Smooth muscle cell (in vitro differentiated cells): ENCODE data around the gene GOLT1A. TPM values are rescaled to one million over a fixed set of nuclear protein-coding genes. Genes with fewer than 3 reads are reported as not detected.
A peak's percentile ranks its signal among the peaks of the same experiment; 100 is the strongest.

Experiments used
- DNase-seq: peaks from one replicate; lab custom pipeline; 2025; ENCODE audit not compliant: unreplicated experiment; lab: John Stamatoyannopoulos, UW
- H2AFZ ChIP-seq: fragments of 200-600 bp; sonication (generic); 2 replicates; pipeline ENCODE4 v1.6.0; 2016; ENCODE audit warnings: antibody characterized with exemption, low read depth, mild to moderate bottlenecking
- H3F3A ChIP-seq: fragments of 200-600 bp; sonication (generic); 2 replicates; pipeline ENCODE4 v1.6.0; 2017; ENCODE audit warnings: antibody characterized with exemption, low read depth
- H3K27ac ChIP-seq: fragments of 200-600 bp; sonication (generic); 2 replicates; pipeline ENCODE4 v1.5.1; 2016; ENCODE audit warnings: low read depth, mild to moderate bottlenecking
- H3K27me3 ChIP-seq: fragments of 200-600 bp; sonication (generic); 2 replicates; pipeline ENCODE4 v1.6.1; 2016; ENCODE audit warnings: low read depth, mild to moderate bottlenecking
- H3K36me3 ChIP-seq: fragments of 200-600 bp; sonication (generic); 2 replicates; pipeline ENCODE4 v1.5.1; 2016; ENCODE audit warnings: low read depth
- H3K4me1 ChIP-seq: fragments of 200-600 bp; sonication (generic); 2 replicates; pipeline ENCODE4 v1.5.1; 2016; ENCODE audit warnings: low read depth
- H3K4me2 ChIP-seq: fragments of 200-600 bp; sonication (generic); 2 replicates; pipeline ENCODE4 v1.6.0; 2016; ENCODE audit warnings: mild to moderate bottlenecking
- H3K4me3 ChIP-seq: fragments of 200-600 bp; sonication (generic); 2 replicates; pipeline ENCODE4 v1.5.1; 2016; ENCODE audit warnings: mild to moderate bottlenecking
- H3K79me2 ChIP-seq: fragments of 200-600 bp; sonication (generic); 2 replicates; pipeline ENCODE4 v1.6.0; 2016; ENCODE audit warnings: low read depth, mild to moderate bottlenecking
- H3K9ac ChIP-seq: fragments of 200-600 bp; sonication (generic); 2 replicates; pipeline ENCODE4 v1.6.0; 2016; ENCODE audit warnings: low read depth
- H3K9me3 ChIP-seq: fragments of 200-600 bp; sonication (generic); replicated peaks from 2 replicates; pipeline ENCODE4 v1.5.1; 2016; ENCODE audit warnings: low read depth
- H4K20me1 ChIP-seq: fragments of 200-600 bp; sonication (generic); 2 replicates; pipeline ENCODE4 v1.6.0; 2016; ENCODE audit warnings: low read depth
- WGBS: methylation state at CpG from one replicate; pipeline ENCODE4 v1.1.7; 2016; ENCODE audit warnings: low lambda C conversion rate; 5-methylcytosine and 5-hydroxymethylcytosine counted together
- polyA plus RNA-seq: library from polyadenylated mRNA; unstranded; fragments of >200 nt; fragmentation: Nextera tagmentation; extraction: Ambion mirVana; gene quantifications from 2 replicates; pipeline ENCODE4 v1.2.1, GENCODE V29; 2016
- total RNA-seq: library from RNA; depleted of rRNA; stranded (reverse); fragments of >200 nt; gene quantifications from 2 replicates; pipeline ENCODE4 v1.2.3, GENCODE V29; 2014
- TF ChIP-seq, protein P1 (sequence below): fragments of 200-600 bp; sonication (generic); IDR thresholded peaks from 2 replicates; pipeline ENCODE4 v1.5.1; 2017; ENCODE audit warnings: borderline replicate concordance, mild to moderate bottlenecking, antibody characterized with exemption; ENCODE audit not compliant: insufficient read depth, poor library complexity, severe bottlenecking

The GOLT1A gene
- total and polyA plus RNA-seq, 2 experiments from 2014 or later: 0.54 TPM; not detected in 1

DNA sequence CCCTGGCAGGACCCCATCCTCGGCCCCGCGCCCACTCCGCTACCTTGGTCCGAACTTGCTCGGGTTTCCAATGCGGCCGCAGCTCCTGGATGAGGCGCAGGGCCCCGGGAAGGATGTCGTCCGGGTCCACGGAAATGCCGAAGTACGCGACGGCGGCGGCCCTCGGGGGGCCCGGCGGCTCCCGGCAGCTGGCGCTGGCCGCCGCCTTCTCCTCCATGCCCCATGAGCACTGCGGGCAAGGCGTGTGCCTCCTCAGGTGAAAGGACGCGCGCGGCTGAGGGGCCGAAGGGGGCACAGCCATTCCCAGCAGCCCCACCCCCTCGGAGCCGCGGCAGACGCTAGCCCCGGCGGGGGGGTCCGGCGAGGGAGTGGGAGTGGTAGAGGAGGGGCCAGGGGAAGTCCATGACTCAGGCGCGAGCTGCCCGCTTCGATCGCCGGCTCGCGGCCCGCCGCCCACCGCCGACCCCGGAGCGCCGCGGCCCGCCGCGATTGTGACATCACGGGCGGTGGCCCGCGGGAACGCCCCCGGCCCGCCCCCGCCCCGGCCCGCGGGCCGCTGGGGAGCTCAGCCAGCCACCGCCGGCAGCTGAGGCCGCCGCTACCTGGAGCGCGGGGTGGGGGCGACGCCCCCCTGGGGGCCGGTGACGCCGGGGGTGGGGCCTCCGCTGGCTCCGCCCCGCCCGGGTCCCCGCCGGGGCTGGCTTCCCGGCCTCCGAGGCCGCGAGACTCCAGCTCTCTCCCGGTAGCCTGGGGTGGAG, 62.1 kb downstream of the GOLT1A start, which contains the start of gene ETNK2:
Gene ETNK2 (minus strand): TSS at position 493 of the 758 bp plus-strand sequence. CDS start 192 bp downstream, at position 301.
- no peaks in the 10 kb centered on the region for H4K20me1 ChIP-seq
- peak within 1 kb of the TSS; percentile 64 for H3K9ac ChIP-seq
- H3K79me2 ChIP-seq: no peaks in the 10 kb centered on the region
- peak; percentile 59 for DNase-seq
- peak within 1 kb of the TSS; percentile 84 for H2AFZ ChIP-seq
- H3F3A ChIP-seq: no peaks in the 10 kb centered on the region
- TF ChIP-seq, protein P1, sequence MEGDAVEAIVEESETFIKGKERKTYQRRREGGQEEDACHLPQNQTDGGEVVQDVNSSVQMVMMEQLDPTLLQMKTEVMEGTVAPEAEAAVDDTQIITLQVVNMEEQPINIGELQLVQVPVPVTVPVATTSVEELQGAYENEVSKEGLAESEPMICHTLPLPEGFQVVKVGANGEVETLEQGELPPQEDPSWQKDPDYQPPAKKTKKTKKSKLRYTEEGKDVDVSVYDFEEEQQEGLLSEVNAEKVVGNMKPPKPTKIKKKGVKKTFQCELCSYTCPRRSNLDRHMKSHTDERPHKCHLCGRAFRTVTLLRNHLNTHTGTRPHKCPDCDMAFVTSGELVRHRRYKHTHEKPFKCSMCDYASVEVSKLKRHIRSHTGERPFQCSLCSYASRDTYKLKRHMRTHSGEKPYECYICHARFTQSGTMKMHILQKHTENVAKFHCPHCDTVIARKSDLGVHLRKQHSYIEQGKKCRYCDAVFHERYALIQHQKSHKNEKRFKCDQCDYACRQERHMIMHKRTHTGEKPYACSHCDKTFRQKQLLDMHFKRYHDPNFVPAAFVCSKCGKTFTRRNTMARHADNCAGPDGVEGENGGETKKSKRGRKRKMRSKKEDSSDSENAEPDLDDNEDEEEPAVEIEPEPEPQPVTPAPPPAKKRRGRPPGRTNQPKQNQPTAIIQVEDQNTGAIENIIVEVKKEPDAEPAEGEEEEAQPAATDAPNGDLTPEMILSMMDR: no peak
- H3K9me3 ChIP-seq: no peaks in the 10 kb centered on the region
- no peak within 1 kb of the TSS for H3K27ac ChIP-seq
- peak within 1 kb of the TSS; percentile 63 for H3K4me3 ChIP-seq
- H3K4me1 ChIP-seq: no peaks in the 10 kb centered on the region
- no peaks in the 10 kb centered on the region for H3K27me3 ChIP-seq
- WGBS: under 1% methylated on average over 49 of the region's 94 CpGs
- H3K4me2 ChIP-seq: peak within 1 kb of the TSS; percentile 96
- no peaks in the 10 kb centered on the region for H3K36me3 ChIP-seq

DNA sequence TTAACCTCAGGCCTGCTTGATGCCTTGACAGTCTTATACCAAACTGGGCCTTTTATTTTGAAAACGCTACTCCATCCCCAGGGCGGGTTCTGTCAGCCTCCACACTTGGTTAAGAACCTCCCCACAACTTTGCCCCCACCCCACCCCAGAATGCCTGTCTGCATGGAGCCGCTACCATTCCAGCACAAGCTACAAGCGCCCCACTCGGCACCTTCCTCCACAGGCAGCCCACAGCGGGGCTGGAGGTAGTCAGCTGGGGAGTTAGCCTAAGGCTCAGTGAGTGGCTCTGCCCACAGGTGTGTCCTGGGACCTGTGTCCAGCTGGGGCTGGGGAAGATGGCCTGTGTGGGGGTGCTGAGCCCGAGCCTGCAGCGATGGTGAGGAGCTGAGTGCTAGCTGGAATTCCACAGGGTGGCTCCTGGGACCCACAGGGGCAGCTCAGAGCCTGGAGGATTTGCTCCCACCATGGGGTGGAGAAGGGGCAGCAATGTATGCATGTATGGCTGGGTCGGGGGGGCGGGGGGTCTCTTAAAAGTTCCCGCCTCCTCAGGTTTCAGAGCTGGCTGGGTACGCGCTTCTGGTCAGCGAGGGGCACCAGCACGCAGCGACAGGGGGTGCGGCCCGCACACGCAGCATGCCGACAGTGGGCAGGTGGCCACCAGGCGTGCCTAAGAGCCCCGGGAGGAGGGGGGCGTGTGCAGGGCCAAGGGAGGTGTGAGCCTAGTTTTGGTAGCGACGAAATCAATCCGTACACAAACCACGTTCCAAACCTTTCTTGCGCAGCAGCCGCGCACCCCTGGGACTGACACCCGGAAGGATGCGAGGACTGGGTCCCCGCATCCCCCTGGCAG, 62.9 kb downstream of the GOLT1A start:
- Histone ChIP-seq H3K9me3 (no peaks in the 10 kb centered on the region), H4K20me1 (no peaks in the 10 kb centered on the region), H3K27ac (no peak overlapping the region), H3K36me3 (no peaks in the 10 kb centered on the region), H2AFZ (peak overlapping the region; percentile 84), H3K79me2 (no peaks in the 10 kb centered on the region), H3F3A (no peaks in the 10 kb centered on the region), H3K4me2 (peak overlapping the region; percentile 96), H3K4me1 (no peaks in the 10 kb centered on the region), H3K27me3 (no peaks in the 10 kb centered on the region), H3K4me3 (peak overlapping the region; percentile 63), H3K9ac (peak overlapping the region; percentile 56)
- TF ChIP-seq, protein P1: no peak
- 28% methylated on average over 28 of the region's 33 CpGs for WGBS
- DNase-seq: no peak

DNA sequence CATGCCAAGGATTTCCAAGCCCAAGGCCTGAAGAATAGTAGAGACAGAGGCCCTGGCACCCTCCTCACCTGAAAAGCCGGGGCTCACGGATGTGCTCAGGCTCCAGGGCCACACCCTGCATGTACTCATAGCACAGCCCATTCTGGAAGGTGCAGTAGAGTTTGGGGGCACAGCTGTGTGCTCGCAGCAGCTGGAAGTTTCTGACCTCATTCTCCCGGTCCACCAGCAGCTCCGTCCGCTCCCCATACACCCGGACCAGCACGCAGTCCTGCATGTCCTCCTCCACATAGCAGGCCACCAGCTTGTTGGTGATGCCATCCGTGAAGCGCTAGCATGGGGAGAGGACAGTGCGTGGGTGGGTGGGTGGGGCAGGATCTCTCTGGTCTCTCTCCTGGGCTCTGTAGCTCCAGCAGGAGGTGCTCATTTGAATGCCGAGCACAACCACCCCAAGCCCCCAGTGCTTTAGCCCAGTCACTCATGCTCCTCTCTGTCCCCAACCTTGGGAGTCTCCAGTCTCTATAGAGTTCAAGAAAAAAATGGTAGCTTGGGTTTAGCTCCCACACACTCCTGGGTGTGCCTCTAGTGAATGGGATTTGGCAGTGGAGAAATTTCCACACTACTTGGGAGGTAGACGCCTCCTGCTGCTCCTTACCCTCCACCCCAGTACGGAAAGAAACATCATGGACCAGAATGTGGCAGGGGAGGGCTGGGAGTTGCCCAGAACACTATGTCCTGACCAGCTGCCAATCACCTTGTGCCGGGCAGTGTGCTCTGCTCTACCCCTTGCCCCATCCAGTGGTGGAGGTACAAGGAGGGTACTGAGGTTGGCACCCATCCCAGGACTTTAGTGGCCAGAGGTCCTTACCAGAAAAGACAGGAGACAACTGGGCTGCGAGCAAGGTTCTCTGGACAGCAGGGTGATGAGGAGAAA, 63.9 kb downstream of the GOLT1A start:
- no peaks in the 10 kb centered on the region for H3F3A ChIP-seq
- WGBS: 94% methylated on average over 16 of the region's 16 CpGs
- TF ChIP-seq, protein P1: no peak
- no peak overlapping the region for H3K27ac ChIP-seq
- H2AFZ ChIP-seq: no peak overlapping the region
- no peaks in the 10 kb centered on the region for H3K79me2 ChIP-seq
- no peaks in the 10 kb centered on the region for H3K27me3 ChIP-seq
- H3K9ac ChIP-seq: no peak overlapping the region
- H3K9me3 ChIP-seq: no peaks in the 10 kb centered on the region
- H3K4me3 ChIP-seq: no peak overlapping the region
- DNase-seq: no peak
- no peaks in the 10 kb centered on the region for H4K20me1 ChIP-seq
- H3K4me2 ChIP-seq: no peak overlapping the region
- H3K4me1 ChIP-seq: no peaks in the 10 kb centered on the region
- H3K36me3 ChIP-seq: no peaks in the 10 kb centered on the region
